HG03045 (cell line): ENCODE measurements around the gene G2E3.
"Not testable (repeated sequence)": the region's sequence is repeated elsewhere in the genome, so short reads cannot be mapped to it uniquely, and the experiment has no call there.

Experiments used
- ATAC-seq: cut with Tn5 transposase; IDR thresholded peaks from one replicate; pipeline ENCODE4 v1.9.1; 2021; ENCODE audit warnings: mild to moderate bottlenecking, moderate library complexity; ENCODE audit not compliant: unreplicated experiment

Gene G2E3

GRCh38 chr14:30559638-30560091 is 707 bp downstream of the G2E3 start:
- peak; percentile 31 for ATAC-seq

- ATAC-seq = no peak
Measured at GRCh38 chr14:30560581-30560980, 1.6 kb downstream of the G2E3 start.

- ATAC-seq = no peak
Measured at GRCh38 chr14:30564235-30564867, 5.4 kb downstream of the G2E3 start.

- no peak for ATAC-seq
Measured at GRCh38 chr14:30564868-30565248, 5.9 kb downstream of the G2E3 start.

GRCh38 chr14:30569216-30569902 is 10.4 kb downstream of the G2E3 start:
- no peak for ATAC-seq

GRCh38 chr14:30569903-30570226 is 10.9 kb downstream of the G2E3 start:
- no peak for ATAC-seq

GRCh38 chr14:30572237-30572636 is 13.3 kb downstream of the G2E3 start:
- ATAC-seq = no peak

- no peak for ATAC-seq
Measured at GRCh38 chr14:30572771-30573170, 13.8 kb downstream of the G2E3 start.

GRCh38 chr14:30573226-30573814 is 14.4 kb downstream of the G2E3 start:
- no peak for ATAC-seq

GRCh38 chr14:30573966-30574365 is 15.0 kb downstream of the G2E3 start:
- no peak for ATAC-seq

GRCh38 chr14:30574777-30575176 is 15.8 kb downstream of the G2E3 start:
- ATAC-seq = not testable (repeated sequence)

GRCh38 chr14:30576333-30576732 is 17.4 kb downstream of the G2E3 start:
- ATAC-seq = not testable (repeated sequence)

GRCh38 chr14:30580616-30581282 is 21.8 kb downstream of the G2E3 start:
- no peak for ATAC-seq

GRCh38 chr14:30581283-30581625 is 22.3 kb downstream of the G2E3 start:
- ATAC-seq = no peak

GRCh38 chr14:30582376-30582775 is 23.4 kb downstream of the G2E3 start:
- no peak for ATAC-seq

GRCh38 chr14:30584058-30584630 is 25.2 kb downstream of the G2E3 start:
- ATAC-seq = no peak

GRCh38 chr14:30585204-30585603 is 26.2 kb downstream of the G2E3 start:
- no peak for ATAC-seq

GRCh38 chr14:30587141-30587540 is 28.2 kb downstream of the G2E3 start:
- ATAC-seq = no peak

GRCh38 chr14:30588873-30589272 is 29.9 kb downstream of the G2E3 start:
- ATAC-seq = no peak

- ATAC-seq = no peak
Measured at GRCh38 chr14:30596935-30597334, 38.0 kb downstream of the G2E3 start.

GRCh38 chr14:30597504-30597903 is 38.5 kb downstream of the G2E3 start:
- no peak for ATAC-seq
